Measurements from ENCODE around the gene ZBTB44.

GRCh38 chr11:130260742-130261141, 54.0 kb downstream of the ZBTB44 start:
- no peak for TF ChIP-seq EZH2phosphoT487 (IDR thresholded peaks at IDR 0.05; ENCODE audit: borderline replicate concordance, low read length)
- TF ChIP-seq CTCF (conservative IDR thresholded peaks at IDR 0.05; ENCODE audit: low read depth, low read length), result no peak

Data from PC-3 (cell line).